Stimulated activated CD8-positive, alpha-beta memory T cell treated with anti-CD3 and anti-CD28 coated beads, Interleukin-15, amount 100 ng/mL, for 48 hours (primary cell): ENCODE data around the gene EVL.
A peak's percentile ranks its signal among the peaks of the same experiment; 100 is the strongest.
"Not testable (repeated sequence)": the region's sequence is repeated elsewhere in the genome, so short reads cannot be mapped to it uniquely, and the experiment has no call there.

Source experiments
- DNase-seq, 2 donors: peaks; one replicate each; pipeline ENCODE4 v3.0.0-alpha.2; 2020; ENCODE audit warnings: low read depth in 2 of 2

The EVL gene

GRCh38 chr14:100146531-100147091 is 81.4 kb downstream of the EVL start:
- no peak for DNase-seq

- DNase-seq: peak; percentile 49 to 69
Measured at GRCh38 chr14:100147181-100147631, 82.0 kb downstream of the EVL start.

DNA sequence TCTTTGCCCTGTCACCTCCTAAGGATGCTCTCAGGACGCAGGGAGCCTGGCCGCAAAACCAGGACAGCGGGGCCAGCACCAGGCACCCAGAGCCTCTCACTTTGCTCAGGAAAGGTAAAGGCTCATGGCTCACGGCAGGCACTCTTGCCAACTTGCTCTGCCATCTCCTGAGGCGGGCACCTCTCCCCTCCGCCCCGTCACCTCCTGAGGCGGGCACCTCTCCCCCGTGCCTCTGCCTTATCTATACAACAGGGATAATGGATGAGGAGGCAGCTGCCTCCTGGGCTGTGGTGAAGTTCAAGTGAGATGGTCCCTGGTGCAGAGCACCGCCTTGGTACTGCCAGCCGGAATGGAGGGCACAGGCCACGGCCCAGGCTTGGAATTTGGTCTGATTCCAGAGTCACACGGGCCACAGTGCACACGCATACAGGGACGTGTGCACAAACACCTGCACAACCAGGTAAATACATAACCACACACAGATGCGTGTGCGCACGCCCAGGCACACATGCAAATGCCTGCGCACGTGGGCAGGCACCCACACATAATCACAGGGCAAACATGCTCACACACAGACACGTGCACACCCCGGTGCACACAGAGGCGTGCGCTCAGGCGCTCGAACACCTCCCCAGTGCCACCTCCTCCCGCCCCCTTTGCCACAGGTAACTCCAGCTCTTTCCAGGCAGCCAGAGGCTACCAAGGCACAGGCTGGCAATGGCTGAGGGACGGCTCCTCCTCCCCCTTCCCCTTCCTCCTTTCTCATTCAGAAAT is 82.7 kb downstream of the EVL start:
- no peak for DNase-seq

DNA sequence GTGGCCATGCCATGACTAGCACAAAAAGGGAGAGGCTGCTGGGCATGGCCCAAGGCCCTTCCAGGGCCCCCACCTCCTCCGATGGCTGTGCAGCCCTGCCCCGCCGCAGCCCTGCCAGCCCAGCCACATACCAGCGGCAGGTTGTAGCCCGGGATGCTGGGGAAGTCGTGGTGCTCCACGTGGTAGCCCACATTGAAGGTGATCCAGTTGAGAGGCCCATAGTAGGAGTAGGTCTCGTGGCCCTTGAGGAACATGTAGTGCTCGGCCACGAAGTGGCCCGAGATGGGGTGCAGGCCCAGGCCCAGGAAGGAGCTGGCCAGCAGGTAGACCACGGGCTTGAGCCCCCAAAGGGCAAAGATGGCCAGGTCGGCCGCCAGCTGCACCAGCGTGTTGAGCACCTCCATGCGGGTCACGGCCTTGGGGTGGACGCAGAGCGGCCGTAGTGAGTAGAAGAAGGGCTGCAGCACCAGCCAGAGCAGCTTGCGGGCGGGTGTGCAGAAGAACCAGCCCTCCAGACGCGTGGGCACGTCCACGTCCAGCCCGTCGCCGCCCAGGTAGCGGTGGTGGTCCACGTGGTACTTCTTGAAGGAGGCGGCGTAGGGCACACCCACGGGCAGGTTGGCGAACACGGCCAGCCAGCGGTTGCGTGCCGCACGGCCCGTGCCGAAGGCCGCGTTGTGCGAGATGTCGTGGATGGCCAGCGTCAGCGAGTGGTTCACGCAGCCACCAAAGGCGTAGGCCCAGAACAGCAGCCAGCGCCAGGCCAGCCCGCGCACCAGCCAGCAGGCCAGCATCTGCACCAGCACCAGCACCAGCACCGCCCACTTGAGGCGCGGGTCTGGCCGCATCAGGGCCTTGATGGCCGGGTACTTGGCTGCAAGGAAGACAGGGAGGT is 83.9 kb downstream of the EVL start:
- DNase-seq: no peak

DNA sequence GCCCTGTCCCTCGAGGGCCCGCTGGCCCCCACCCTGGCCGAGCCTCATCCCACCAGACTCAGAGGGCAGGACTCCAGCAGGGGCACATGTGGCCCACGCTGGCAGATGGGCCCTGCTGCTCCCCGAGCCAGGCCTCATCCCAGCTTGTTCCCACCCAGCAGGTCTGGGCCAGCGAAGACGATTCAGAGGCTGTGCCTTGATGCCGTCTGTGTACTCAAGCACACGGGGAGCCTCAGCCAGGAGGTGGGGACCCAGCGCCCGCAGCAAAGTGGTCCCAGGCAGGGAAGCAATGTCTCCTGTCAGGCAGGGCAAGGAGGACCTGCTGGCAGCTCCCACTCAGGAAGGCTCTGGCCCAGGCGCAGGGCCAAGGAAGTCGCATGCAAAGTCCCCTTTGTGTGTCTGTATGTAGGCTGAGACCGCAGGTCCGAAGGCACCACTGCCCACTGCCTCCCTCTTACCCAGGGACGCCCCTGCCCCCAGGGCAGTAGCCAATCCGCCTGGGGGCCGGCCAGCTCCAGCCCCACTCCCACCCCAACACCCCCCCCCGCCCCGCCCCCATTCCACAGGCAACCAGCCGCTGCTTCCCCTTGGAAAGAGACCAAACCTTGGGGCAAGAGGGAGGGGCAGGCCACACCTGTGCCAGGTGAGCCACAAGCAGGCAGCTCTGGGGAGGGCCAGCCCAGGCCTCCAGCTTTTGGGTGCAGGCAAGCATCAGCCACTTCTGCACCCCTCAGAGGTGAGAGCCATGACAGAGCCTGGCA is 84.8 kb downstream of the EVL start:
- no peak for DNase-seq

DNA sequence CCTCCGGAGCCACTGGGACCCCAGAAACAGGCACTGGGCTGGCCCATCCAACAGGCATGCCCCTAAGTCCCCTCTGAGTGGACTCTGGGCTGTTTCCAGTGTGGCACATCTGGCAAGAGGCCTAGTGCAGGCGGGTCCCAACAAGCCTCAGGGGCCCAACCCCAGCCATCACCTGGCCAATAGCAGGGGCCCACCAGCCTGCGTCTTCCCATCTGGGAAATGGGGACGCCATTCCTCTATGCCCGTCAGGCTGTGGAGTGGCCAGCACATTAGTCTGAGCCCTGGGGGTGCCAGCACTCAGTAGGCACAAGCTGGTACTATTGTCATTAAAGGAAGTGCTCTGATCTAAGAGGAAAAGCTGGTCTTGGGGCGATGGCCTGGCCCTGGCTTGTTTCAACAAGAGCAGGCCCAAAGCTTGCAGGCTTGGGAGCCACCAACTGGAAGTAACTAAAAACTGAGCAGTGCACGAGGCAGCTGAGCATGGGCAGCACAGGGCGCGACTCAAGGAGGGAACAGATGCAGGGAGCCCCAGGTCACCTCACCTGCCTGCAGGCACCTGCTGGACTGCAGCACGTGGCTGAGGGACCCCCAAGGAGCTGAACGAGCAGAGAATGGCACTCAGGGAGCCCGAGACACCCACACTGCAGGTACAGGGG is 85.8 kb downstream of the EVL start:
- DNase-seq: no peak

DNA sequence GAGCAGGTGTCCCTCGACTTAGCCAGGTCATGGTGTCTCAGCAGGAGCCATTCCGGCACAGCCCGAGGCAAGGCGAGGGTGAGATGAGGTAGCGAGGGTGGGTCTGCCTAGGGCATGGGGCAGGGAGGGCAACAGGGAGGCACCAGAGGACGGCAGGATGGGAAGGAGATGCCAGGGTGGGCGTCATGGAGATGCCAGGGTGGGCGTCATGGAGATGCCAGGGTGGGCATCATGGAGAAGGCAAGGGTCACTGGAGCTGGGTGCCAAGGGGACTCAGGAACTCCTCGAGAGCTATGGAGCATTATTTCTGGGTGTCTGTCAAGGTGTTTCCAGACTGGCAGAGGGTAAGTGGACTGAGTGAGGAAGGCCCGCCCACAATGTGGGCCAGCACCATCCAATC is 86.9 kb downstream of the EVL start:
- DNase-seq: no peak

DNA sequence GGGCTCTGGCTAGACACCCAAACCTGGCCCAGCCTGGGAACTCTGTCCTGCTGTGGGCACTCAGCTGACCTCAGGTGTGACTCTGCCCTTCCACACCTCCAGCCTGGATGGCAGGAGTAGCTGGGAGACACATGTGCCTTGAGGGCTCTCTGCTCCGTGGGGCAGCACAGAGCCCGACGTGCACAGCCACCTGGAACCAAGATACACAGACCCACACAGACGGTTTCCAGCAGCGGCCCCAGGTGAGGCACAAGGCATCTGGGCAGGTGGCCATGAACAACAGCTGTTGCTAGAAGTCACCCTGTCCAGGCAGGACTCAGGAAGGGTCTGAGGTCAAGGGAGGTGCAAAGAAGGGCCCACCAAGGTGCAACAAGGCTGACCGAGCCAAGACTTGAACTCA is 88.3 kb downstream of the EVL start:
- no peak for DNase-seq

DNA sequence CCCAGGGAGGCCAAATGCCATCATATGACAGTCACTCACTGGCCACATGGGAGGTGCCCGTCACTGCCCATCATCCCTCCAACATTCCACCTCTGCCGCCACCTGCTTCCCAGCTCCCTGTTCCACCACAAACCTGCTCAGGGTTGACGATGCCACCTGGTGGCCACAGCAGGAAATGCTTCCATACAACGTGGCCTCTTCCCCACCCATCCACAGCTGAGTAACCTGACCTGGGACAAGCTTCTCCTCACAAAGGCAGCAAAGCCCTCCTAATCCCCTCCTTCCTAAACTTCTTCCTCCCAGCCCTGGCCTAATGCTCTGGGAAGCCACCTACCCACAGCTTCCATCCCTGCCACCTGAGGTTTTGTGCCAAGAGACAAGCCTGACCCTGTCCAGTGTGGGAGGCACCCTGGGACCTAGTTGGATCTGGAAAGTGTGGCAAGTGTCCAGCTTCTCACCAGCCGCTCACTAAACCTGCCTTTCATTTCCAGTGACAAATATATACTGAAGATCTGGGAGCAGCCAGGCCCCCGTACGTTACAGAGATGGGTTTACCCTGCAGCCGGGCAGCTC is 89.9 kb downstream of the EVL start:
- DNase-seq: no peak

GRCh38 chr14:100155756-100156616 is 90.8 kb downstream of the EVL start:
- no peak for DNase-seq

DNA sequence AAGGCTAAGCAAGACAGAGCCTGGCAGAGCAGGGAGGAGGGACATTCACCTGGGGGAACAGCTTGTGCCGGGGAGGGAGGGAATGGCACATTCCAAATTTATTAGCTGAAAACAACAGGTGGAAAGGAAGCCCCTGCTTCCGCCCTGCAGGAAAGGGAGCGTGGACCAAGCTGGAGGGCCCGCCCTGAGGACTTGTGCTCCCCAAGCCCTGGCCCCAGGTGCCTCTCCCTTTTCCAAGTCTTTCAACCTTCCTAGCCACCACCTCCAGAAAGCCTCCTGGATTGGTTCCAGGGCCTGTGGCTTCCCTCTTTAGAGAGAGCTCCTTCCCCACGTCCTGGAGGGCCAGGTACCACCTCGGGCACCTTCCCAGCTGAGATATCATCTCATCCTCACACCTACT is 91.6 kb downstream of the EVL start:
- no peak for DNase-seq

- DNase-seq: not testable (repeated sequence)
Measured at GRCh38 chr14:100157548-100158232, 92.5 kb downstream of the EVL start.

GRCh38 chr14:100158566-100159093 is 93.4 kb downstream of the EVL start:
- no peak for DNase-seq

- peak; percentile 21 to 31 for DNase-seq
Measured at GRCh38 chr14:100159094-100159864, 94.1 kb downstream of the EVL start, which contains the start of gene DEGS2. Gene DEGS2 (minus strand): TSS chr14:100159645. CDS start chr14:100159587, 58 bp downstream.

DNA sequence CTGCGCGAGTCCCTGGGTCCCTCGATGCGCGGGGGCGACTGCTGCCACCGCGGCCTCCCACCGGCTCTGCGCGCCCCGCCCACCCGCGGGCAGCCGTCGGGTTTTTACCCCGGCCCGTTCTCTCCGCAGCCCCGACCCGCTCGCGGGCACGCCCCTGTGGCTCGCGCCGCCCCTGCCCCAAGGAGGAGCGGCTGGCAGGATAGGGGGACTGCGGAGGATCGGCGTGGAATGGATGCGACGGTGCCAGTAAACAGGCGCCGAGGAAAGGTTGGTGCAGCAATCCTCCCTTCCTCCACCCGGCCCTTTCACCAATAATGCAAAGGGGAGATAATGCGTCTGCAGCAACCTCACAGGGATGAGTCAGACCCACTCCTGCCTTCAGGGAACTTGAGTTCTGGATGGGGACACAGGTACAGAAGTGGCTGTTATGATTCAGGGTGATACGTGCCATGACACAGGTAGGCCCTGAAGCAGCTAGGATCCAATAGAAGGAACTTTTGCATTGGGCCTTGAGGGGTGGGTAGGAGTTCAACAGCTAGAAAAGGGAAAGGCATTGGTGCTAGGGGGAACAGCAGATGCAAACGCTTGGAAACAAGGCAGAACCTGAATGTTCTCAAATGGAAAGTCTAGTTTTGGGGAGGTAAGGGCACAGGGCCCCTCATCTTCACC is 94.8 kb downstream of the EVL start:
- no peak for DNase-seq

GRCh38 chr14:100160534-100160916 is 95.3 kb downstream of the EVL start:
- DNase-seq: no peak

- DNase-seq: no peak
Measured at GRCh38 chr14:100165376-100165775, 100.2 kb downstream of the EVL start.
